GM12873 (cell line): ENCODE results near the gene AP1M1.

ENCODE experiments used
- TF ChIP-seq, protein P1 (sequence below): IDR thresholded peaks from 2 replicates; pipeline ENCODE4 v1.5.1; 2012; ENCODE audit warnings: low read depth, mild to moderate bottlenecking, moderate library complexity, low read length, control low read depth; ENCODE audit not compliant: insufficient read depth; ENCODE audit errors: missing control alignments

Gene AP1M1

GRCh38 chr19:16233836-16234551, 36.3 kb downstream of the AP1M1 start:
- TF ChIP-seq, protein P1, sequence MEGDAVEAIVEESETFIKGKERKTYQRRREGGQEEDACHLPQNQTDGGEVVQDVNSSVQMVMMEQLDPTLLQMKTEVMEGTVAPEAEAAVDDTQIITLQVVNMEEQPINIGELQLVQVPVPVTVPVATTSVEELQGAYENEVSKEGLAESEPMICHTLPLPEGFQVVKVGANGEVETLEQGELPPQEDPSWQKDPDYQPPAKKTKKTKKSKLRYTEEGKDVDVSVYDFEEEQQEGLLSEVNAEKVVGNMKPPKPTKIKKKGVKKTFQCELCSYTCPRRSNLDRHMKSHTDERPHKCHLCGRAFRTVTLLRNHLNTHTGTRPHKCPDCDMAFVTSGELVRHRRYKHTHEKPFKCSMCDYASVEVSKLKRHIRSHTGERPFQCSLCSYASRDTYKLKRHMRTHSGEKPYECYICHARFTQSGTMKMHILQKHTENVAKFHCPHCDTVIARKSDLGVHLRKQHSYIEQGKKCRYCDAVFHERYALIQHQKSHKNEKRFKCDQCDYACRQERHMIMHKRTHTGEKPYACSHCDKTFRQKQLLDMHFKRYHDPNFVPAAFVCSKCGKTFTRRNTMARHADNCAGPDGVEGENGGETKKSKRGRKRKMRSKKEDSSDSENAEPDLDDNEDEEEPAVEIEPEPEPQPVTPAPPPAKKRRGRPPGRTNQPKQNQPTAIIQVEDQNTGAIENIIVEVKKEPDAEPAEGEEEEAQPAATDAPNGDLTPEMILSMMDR: no peak

DNA sequence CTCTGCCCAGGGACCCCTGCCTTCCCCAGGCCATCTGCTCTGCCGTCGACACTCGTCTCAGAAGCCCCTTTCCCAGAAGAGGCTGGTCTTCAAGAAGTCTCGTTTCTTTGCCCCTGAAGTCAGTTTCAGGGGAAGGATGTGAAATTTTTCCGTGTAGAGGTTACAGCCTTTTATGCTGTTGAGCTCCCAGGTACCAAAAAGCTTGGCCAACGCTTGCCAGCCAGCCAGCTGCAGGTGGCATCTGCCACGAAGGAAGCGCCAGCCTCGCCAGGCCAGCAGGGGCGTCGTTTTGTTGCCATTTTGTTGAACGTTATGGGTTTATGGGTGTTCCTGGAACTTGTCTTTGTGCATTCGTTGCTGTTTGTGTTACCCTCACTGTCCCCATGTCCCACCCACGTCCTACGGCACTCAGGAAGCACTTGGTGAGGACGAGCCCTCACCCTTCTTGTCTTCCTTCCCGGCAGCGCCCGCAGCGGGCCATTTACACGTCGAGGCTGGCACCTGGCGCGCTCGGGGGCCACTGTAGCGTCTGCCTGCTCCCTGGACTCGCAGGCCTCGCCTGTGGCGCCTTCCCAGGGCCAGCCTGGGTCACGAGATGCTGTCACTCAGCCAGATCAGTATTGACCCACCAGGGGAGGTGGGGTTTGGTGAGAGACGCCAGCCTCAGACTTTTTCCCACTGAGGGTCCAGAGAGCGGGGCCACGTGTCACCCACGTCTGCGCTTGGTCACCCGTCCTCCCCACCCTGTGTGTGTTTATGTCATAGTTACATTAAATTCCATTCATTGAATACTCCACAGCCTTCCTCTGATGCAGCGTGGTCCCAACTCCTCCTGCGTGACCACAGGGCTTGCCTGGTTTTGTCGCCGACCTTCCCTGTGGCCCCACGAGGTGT, 37.1 kb downstream of the AP1M1 start:
- TF ChIP-seq, protein P1: no peak

DNA sequence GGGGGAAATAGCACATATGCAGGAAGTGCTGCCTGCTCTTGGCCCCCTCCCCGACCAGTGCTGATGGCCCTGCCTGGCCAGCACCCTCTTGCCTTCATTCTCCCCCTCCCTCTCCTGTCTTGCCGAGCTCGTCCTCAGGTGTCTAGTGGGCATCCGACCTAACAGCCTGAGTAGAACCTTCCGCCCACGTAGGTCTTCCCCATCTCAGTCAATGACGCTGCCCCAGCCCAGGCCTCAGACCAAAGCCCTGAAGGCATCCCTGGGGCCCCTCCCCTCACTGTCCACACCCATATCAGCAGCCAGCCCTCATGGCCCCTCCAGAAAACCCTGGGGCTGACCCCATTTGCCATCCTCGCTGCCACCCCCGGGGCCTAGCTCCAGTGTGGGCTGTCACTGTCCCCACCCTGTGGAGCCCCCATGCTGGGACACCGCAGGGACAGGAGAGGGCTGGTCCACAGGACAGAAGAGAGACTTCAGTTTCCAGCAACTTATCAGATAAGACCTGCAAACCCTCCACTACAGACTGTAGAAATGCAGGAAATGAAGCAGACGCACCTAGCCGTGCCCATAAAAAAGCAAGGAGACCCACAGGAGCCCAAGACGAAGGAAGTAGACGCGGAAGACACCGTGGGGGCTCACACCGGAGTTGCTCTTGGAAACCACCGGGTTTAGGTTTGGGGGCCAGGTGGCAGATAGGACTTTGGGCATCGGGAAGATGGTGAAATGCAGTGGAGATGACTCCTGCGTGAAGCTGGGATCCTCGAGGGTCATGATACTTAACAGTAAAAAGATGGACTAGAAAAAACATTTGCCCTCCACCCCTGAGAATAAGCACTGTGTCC, 38.3 kb downstream of the AP1M1 start:
- TF ChIP-seq, protein P1: no peak

DNA sequence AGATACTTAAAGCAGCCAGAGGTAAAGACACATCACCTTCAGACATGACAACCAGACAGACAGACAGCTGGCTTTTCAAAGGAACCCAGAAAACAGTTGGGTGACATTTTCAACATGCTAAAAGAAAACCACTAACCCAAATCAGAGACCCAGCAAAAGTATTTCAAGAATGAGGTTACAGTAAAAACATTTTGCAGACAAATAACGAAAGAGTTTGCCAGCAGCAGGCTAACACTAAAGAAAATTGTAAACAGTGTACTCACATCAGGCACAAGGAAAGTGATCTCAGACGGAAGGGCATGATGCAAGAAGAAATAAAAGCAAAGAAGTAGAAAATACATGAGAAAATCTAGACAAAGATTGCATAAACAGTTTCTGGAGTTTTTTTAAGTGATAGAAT, 46.4 kb downstream of the AP1M1 start:
- TF ChIP-seq, protein P1: no peak

- TF ChIP-seq, protein P1: peak; percentile 97
Observed at GRCh38 chr19:16247353-16248182, 49.9 kb downstream of the AP1M1 start.

DNA sequence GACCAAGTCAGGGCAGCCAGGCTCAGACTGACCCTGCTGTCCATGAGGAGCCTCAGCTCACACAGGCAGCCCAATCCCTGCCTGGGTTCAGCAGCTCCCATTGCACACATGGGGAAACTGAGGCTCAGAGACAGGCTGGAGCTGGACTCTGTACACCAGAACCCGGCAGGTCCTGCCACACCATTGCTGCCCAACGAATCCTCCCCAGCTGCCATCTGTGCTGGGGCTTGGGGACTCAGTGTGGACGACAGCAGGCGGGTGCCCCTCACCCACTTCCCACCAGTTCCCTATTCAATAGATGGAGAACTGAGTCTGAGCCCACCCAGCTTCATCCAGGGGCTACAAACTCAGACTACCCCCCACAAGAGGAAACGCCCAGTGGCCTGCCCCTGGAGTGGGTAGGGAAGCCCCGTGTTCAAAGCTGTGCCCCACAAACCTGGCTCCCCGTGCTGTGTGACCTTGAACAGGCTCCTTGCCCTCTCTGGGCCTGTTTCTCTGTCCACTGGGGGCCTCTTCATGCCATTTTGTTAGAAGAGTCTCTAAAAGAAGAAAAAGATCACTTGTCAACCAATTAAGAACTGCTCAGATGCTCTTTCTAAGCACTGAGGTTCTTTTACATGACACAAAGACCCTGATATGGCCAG, 50.8 kb downstream of the AP1M1 start:
- TF ChIP-seq, protein P1: no peak
